Adrenal gland (tissue), 5 donors: ENCODE data around the gene RAD51B.

Source experiments
- CTCF ChIP-seq, 6 experiments: fragments of 450-650 bp in 4 of 6; fragments of 200-600 bp in 2 of 6; sonication (generic) in 1 of 6; IDR thresholded peaks; 1 replicate in 5 of 6; 2 replicates in 1 of 6; pipeline versions ENCODE4 v1.5.1 to v1.8.0; 2016 to 2021; ENCODE audit warnings: antibody characterized with exemption in 6 of 6, mild to moderate bottlenecking in 2 of 6, moderate library complexity in 1 of 6
- POLR2A ChIP-seq, 2 donors: fragments of 450-650 bp; IDR thresholded peaks; one replicate each; pipeline ENCODE4 v1.6.1; 2017; ENCODE audit warnings: antibody characterized with exemption in 2 of 2, mild to moderate bottlenecking in 2 of 2, moderate library complexity in 1 of 2
- donor health status: DM: no; HTN: no; CAD: no.

- TF ChIP-seq CTCF (IDR thresholded peaks at IDR 0.05) (no peak), POLR2A (IDR thresholded peaks at IDR 0.05) (no peak)
Measured at GRCh38 chr14:68777644-68778043, 958.1 kb downstream of the RAD51B start.
